ENCODE data around the gene SGO2. TPM values are rescaled to one million over a fixed set of nuclear protein-coding genes. Genes with fewer than 3 reads are reported as not detected.
A peak's percentile ranks its signal among the peaks of the same experiment; 100 is the strongest.

The SGO2 gene
- total RNA-seq, 3 donors from 2014 or later = 3.3 to 8.5 (median 3.8) TPM

- TF ChIP-seq, protein P1, sequence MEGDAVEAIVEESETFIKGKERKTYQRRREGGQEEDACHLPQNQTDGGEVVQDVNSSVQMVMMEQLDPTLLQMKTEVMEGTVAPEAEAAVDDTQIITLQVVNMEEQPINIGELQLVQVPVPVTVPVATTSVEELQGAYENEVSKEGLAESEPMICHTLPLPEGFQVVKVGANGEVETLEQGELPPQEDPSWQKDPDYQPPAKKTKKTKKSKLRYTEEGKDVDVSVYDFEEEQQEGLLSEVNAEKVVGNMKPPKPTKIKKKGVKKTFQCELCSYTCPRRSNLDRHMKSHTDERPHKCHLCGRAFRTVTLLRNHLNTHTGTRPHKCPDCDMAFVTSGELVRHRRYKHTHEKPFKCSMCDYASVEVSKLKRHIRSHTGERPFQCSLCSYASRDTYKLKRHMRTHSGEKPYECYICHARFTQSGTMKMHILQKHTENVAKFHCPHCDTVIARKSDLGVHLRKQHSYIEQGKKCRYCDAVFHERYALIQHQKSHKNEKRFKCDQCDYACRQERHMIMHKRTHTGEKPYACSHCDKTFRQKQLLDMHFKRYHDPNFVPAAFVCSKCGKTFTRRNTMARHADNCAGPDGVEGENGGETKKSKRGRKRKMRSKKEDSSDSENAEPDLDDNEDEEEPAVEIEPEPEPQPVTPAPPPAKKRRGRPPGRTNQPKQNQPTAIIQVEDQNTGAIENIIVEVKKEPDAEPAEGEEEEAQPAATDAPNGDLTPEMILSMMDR (IDR thresholded peaks at IDR 0.05) = peak; percentile 15
- H3K9me3 ChIP-seq = no peaks in the 10 kb centered on the region
- H3K36me3 ChIP-seq (ENCODE audit: low read depth) = no peaks in the 10 kb centered on the region
- DNase-seq (peak in 1 of 3 donors; percentile 55), ATAC-seq (peak; percentile 84)
- intact Hi-C loops (cut with DNase I, micrococcal nuclease) = loop anchor here in 1 of 2 donors (2.0 kb wide), 1 partner anchor 124 kb away; no protein-coding TSS in a partner anchor
- no peaks in the 10 kb centered on the region for H3K4me1 ChIP-seq (ENCODE audit: low read depth)
- H3K4me3 ChIP-seq = no peak overlapping the region
Measured at GRCh38 chr2:200578778-200579177, 52.8 kb downstream of the SGO2 start.

DNA sequence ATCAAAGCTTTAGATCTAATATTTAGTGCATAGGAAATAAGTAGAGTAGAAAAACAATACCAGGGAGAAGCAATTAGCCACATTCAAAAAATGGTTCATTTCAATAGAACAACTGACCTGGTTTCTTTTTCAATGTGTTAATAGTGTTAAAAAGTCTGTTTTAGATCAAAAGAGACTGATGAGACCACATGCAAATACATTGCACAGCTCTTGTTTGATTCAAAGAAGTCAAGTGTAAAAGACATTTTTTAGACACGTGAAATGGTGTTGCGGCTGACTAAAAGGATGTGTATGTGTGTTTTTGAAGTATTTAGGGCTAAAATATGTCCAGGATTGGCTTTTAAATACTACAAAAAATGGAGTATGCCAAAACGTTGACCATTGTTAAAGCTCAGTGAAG lies 58.6 kb downstream of the SGO2 start:
- TF ChIP-seq, protein P1 (IDR thresholded peaks at IDR 0.05) = no peak
- no peaks in the 10 kb centered on the region for H3K9me3 ChIP-seq
- peaks cover 6% of the 10 kb centered on the region for H3K4me1 ChIP-seq (ENCODE audit: low read depth)
- no peak for DNase-seq
- no peak for ATAC-seq
- intact Hi-C loops (cut with DNase I, micrococcal nuclease) = no loop called here
- H3K36me3 ChIP-seq (ENCODE audit: low read depth) = no peaks in the 10 kb centered on the region
- no peak overlapping the region for H3K4me3 ChIP-seq

DNA sequence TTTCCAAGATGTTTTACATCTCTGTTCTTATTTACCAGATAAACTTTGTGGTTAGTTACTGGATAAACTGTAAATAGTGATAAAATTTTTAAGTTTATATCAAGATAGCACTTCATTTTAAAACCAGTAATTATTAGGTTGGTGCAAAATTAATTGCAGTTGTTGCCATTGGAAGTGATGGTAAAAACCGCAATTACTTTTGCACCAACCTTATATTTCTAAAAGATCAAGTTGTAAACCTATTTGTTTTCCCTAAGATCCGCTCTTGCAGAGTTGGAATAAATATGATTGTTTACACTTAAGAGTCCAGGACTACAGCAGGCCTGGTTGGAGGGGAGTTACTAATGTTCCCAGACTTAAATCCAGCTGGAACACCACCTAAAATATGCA lies 59.3 kb downstream of the SGO2 start:
- H3K4me3 ChIP-seq = no peak overlapping the region
- no peak for DNase-seq
- H3K4me1 ChIP-seq (ENCODE audit: low read depth) = peaks cover 6% of the 10 kb centered on the region
- TF ChIP-seq, protein P1 (IDR thresholded peaks at IDR 0.05) = no peak
- H3K36me3 ChIP-seq (ENCODE audit: low read depth) = no peaks in the 10 kb centered on the region
- no peak for ATAC-seq
- H3K9me3 ChIP-seq = no peaks in the 10 kb centered on the region
- intact Hi-C loops (cut with DNase I, micrococcal nuclease) = no loop called here

DNA sequence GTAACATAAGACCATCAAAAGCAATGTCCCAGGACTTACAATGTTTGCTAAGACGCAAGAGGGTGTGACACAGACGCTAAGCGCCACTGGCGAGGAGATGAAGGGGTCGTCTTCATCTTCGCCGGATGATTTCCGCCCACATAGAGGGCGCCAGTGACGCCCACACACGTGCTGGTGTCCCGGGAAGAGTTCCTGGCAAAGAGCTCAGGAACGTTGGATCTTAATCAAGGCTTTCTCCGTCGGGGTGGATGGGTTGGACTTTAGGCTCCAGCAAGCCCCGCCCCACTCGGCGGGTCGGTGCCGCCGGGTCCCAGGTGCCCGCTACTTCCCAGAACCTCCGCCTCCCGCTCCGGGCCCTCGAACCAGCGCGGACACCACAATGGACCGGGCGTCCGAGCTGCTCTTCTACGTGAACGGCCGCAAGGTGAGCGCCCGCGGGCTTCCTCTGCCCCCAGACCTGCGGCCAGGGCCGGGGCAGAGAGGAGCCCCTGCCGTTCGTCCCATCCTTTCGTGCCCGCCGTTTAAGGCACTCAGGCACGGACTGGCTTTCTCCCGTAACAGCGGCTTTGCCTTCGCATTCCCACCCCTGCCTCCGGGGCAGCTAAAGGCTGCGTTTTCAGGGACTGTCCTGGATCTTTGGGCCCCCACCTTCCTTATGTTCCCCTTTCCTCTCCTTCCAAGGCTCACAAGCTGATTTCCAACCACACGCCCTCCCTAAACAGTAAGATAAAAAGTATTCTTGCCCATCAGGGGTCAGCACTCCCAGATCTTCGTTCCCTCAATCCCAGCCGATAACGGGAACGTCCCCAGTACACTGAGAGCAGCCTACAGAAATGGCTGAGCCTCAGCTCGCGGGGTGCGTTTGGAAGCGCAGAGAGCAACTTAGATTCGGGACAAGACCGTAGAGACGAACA lies 60.0 kb downstream of the SGO2 start, which contains the start of gene AOX1:
AOX1 (plus strand) TSS at position 285 of the 914 bp plus-strand sequence; CDS start at position 380, 95 bp downstream.
- TF ChIP-seq, protein P1 (IDR thresholded peaks at IDR 0.05) = no peak
- DNase-seq (peak; percentile 56 to 60 (median 57)), ATAC-seq (peak; percentile 81)
- no peaks in the 10 kb centered on the region for H3K36me3 ChIP-seq (ENCODE audit: low read depth)
- H3K4me1 ChIP-seq (ENCODE audit: low read depth) = peaks cover 6% of the 10 kb centered on the region
- intact Hi-C loops (cut with DNase I, micrococcal nuclease) = no loop called here
- no peak within 1 kb of the TSS for H3K4me3 ChIP-seq
- H3K9me3 ChIP-seq = no peaks in the 10 kb centered on the region

- peaks cover 6% of the 10 kb centered on the region for H3K4me1 ChIP-seq (ENCODE audit: low read depth)
- H3K9me3 ChIP-seq = no peaks in the 10 kb centered on the region
- intact Hi-C loops (cut with DNase I, micrococcal nuclease) = no loop called here
- DNase-seq (no peak), ATAC-seq (peak; percentile 12)
- H3K36me3 ChIP-seq (ENCODE audit: low read depth) = no peaks in the 10 kb centered on the region
- no peak overlapping the region for H3K4me3 ChIP-seq
- TF ChIP-seq, protein P1 (IDR thresholded peaks at IDR 0.05) = no peak
Measured at GRCh38 chr2:200586644-200586975, 60.6 kb downstream of the SGO2 start.
